Stomach (tissue), 4 donors: Measurements from ENCODE around the gene ASAP2.

Experiments
- EP300 ChIP-seq: sonication (generic); formaldehyde crosslinking; IDR thresholded peaks from one replicate; pipeline ENCODE4 v1.6.1; 2017; ENCODE audit warnings: antibody characterized with exemption
- POLR2A ChIP-seq, 4 donors: fragments of 450-650 bp; IDR thresholded peaks; one replicate each; pipeline ENCODE4 v1.6.1; 2016; ENCODE audit warnings: antibody characterized with exemption in 4 of 4, control low read depth in 2 of 4, mild to moderate bottlenecking in 1 of 4, moderate library complexity in 1 of 4
- POLR2AphosphoS5 ChIP-seq, 3 donors: sonication (generic); formaldehyde crosslinking; IDR thresholded peaks; one replicate each; pipeline ENCODE4 v1.6.1; 2016; ENCODE audit warnings: antibody characterized with exemption in 3 of 3
- TF ChIP-seq, protein P1 (sequence below), 7 experiments: fragments of 450-650 bp in 4 of 7; fragments of 200-600 bp in 3 of 7; sonication (generic) in 3 of 7; IDR thresholded peaks; one replicate each; pipeline ENCODE4 v1.5.1; 2016 to 2019; ENCODE audit warnings: antibody characterized with exemption in 7 of 7, control low read depth in 2 of 7, mild to moderate bottlenecking in 1 of 7

DNA sequence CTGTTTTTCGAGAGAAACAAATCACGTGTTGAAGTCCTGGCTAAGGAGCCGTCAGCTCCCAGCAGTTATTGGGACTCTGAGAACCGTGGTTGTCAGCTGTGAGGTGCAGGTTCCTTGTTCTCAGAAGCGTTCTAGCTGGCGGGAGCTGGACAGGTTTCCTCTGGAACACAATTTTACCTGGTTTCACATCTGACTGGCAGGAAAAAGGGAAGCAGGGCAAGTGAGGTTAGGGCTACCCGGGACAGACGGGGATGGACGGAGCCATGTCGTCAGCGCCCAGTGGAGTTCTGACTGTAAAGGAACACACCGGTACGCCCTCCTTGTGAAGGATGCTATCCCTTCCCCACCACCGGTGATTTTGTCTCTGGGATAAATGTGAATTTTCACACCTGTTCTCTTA is 190.6 kb downstream of the ASAP2 start:
- TF ChIP-seq POLR2A (IDR thresholded peaks at IDR 0.05) (no peak), EP300 (no peak), POLR2AphosphoS5 (IDR thresholded peaks at IDR 0.05) (no peak)
- TF ChIP-seq, protein P1, sequence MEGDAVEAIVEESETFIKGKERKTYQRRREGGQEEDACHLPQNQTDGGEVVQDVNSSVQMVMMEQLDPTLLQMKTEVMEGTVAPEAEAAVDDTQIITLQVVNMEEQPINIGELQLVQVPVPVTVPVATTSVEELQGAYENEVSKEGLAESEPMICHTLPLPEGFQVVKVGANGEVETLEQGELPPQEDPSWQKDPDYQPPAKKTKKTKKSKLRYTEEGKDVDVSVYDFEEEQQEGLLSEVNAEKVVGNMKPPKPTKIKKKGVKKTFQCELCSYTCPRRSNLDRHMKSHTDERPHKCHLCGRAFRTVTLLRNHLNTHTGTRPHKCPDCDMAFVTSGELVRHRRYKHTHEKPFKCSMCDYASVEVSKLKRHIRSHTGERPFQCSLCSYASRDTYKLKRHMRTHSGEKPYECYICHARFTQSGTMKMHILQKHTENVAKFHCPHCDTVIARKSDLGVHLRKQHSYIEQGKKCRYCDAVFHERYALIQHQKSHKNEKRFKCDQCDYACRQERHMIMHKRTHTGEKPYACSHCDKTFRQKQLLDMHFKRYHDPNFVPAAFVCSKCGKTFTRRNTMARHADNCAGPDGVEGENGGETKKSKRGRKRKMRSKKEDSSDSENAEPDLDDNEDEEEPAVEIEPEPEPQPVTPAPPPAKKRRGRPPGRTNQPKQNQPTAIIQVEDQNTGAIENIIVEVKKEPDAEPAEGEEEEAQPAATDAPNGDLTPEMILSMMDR (IDR thresholded peaks at IDR 0.05) = no peak
